ENCODE data around the gene PTPRF.
"Not testable (repeated sequence)": the region's sequence is repeated elsewhere in the genome, so short reads cannot be mapped to it uniquely, and the experiment has no call there.

PTPRF gene

GRCh38 chr1:43538143-43538487 lies 7.4 kb downstream of the PTPRF start:
- DNase-seq (ENCODE audit: low spot score), result no peak

GRCh38 chr1:43538969-43539368 lies 8.3 kb downstream of the PTPRF start:
- no peak for DNase-seq (ENCODE audit: low spot score)

DNA sequence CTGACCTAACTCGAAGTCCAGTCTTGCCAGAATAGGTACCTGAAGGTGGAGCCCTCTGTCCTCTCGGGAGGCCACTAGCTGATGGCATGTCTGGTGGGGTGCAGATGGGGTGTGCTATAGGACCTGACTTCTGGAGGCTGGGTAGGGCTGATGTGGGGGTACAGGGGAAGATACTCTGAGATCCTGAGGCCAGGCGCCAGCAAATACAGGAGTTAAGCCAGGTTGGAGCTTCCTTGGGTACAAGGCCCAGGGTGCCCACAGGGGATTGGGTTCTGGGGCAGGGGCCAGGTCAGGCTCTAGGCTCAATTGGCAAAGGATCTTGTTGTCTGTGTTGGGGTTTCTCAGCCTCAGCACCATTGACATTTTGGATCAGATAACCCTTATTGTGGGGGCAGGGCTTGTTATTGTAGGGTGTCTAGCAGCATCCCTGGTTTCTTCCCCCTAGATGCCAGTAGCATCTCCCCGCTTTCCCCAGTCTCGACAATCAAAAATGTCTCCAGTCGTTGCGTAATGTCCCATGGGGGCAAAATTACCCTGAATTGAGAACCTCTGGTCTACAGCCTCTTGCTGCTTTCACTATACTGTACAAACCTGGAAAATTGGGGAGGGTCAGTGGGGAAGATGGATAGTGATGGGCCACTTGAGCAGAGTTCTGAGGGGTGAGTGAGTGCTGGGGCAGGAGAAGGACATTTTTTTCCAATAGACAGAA lies 9.2 kb downstream of the PTPRF start:
- DNase-seq (ENCODE audit: low spot score), result no peak

DNA sequence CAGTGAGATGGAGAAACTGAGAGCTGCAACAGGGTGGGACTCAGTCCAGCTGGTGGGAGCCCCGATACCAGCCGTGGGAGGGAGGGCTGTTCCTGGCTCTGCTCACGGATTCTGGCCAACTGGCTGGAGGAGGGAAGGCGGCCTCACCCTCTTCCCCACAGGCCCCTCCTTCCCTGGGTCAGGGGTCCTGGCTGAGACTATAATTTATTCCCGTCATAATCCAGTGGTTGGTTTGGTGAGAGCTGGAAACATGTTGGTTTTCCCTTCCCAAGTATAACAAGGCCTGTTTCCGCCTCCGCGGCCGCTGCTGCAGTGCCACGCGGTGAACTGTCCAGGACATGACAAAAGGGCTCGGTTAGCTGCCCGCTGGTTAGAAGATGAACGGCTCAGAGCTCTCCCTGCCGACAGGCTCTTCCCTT lies 10.0 kb downstream of the PTPRF start:
- no peak for DNase-seq (ENCODE audit: low spot score)

DNA sequence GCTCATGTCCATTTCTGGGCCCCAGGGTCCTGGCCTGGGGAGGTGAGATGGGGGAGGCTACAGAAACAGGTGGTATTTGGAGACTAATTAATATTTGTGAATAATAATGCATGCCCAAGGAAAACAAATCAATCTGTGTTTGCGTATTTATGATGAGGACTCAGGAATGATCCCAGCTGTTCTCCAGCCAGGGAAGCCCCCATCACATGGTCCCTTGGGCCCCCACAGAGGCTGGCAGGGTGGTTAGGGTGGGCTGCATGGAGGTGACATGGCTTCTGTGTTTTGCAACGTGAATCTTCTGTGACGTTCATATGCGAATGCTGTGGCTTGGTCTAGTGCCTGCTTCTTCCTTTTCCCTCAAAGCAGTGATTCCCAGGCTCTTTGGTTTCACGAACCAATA lies 10.5 kb downstream of the PTPRF start:
- no peak for DNase-seq (ENCODE audit: low spot score)

DNA sequence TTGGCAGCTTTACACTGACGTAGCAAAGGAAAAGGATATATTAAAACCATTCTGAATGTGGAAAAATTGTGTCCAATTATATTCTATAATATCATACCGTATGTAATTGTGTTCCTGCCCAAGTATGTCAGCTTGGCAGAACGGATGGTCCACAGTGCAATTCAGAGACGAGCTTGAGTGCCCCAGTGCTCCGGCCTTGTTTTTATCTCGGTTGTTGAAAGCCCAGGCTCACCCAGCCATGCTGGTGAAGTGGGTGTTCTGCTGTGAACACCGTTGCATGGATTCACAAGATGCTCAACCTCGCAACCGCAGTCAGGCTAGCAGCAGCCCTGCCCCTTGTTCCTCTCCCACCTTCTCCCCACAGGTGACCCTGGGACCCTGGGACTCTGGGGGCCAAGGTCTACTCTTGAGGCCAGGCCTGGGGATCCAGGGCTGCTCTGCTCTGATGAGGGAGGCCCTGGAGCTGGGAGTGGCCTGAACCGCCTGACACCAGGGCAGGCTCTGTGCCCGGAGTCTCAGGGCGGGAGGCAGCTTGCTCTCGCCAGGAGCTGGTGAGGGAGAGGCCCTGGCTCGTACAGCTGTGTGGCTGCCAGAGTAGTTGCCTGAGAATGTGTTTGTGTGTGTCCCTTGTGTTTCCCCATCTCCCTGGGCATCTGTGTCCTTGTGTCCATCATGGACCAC lies 11.2 kb downstream of the PTPRF start:
- no peak for DNase-seq (ENCODE audit: low spot score)

DNA sequence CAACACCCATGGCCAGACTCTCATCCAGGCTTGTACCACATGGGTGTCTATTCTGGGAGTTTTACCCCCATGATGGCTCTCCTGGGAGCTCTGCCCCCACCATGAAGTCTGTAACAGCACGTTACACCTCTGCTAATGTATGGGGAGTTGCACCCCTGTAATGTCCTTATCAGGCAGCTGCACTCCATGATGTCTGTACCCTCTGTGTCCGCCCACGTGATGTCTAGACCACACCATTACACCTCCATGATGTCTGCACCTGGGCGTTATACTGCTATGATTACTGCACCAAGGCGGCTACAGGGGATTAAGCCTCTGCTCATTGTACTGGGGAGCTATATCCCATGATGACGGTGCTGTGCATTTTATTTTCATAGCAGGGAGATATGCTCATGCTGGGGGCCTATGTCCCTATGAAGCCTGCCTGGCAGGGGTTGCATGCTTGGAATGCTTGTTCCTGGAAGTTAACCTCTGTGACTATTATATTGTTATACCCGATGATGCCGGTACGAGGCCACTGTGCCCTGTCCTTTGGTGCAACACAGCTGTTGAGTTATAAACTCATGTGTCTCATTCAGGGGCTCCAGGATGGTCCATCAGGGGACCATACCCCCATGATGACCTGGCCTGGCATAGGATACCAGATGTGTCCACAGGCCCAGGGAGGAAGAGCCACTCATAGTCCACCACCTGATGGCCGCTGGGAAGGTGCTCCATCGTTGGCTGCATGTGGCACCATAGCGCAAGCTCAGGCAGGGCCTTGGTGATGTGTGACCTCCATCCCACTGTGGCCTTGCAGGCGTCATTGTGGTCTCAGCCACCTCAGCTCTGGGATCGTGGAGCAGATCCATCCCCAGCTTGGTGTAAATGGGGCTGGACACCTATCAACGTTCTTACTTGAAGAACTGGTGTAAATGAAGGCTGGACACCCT lies 12.1 kb downstream of the PTPRF start:
- no peak for DNase-seq (ENCODE audit: low spot score)

- no peak for DNase-seq (ENCODE audit: low spot score)
Measured at GRCh38 chr1:43543567-43543966, 12.9 kb downstream of the PTPRF start.

DNA sequence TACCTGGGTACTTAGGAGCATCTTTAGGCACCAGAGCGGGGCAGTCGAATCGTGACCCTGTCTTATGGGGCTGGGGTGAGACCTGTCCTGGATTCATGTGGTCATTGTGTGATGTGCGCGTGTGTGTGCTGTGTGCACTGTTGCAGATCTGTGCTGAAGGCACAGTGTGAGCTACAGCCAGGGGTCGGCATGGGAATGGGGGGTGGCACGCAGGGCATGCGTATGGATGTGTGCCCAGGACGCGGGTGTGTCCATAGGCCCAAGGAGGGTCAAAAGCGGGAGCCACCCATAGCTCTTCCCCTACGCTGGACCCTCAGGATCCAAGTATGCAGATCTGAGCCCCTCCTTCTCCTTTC lies 14.6 kb downstream of the PTPRF start:
- no peak for DNase-seq (ENCODE audit: low spot score)

- peak; percentile 71 for DNase-seq (ENCODE audit: low spot score)
Measured at GRCh38 chr1:43545695-43546387, 15.2 kb downstream of the PTPRF start.

- DNase-seq (ENCODE audit: low spot score), result no peak
Measured at GRCh38 chr1:43546388-43547100, 15.9 kb downstream of the PTPRF start.

- no peak for DNase-seq (ENCODE audit: low spot score)
Measured at GRCh38 chr1:43547538-43548072, 16.9 kb downstream of the PTPRF start.

DNA sequence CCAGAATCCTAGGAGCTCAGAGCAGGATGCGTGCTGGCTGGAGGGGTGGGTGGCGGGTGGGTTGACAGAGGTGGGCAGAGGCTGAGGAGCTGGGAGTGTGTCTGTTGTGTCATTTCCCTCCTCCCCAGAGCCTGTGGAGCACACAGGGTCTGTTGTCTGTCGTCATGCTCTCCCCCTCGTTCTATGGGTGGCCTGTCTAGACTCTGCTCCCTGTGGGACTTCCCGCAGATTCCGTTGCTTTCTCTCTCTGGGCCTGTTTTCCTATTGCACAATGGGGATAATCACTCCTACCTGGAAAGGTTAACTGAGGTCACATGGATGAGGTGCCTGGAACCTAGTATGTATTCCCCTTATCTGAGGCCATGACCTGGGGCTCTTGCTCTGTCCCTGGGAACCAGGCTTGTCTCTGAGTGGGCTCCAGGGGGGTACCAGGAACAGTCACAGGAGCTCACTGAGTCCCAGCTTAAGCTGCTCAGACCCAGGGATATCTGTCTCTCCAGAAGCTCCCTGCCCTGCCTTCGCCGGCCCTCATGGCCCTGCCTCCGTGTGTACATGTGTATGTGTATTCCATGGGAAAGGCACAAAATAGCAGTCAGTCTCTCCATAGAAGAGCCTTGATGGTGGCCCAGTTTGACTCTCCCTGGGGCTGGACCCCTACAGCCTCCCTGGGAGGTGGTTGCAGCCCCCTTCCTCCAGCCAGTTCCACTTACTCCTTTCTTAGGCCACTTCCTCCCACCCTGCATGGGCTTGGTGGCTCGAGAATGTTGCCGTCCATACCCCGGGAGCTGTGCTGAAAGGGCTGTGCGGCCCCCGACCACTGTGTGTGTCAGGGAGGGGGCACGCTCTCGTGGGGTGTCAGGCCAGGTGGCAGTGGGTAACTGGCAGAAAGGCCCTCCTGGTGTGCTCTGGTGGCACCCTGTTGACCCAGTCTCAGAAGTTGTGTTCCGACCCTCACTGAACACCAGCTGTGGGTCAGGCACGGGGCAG lies 17.9 kb downstream of the PTPRF start:
- DNase-seq (ENCODE audit: low spot score), result no peak

- DNase-seq (ENCODE audit: low spot score), result not testable (repeated sequence)
Measured at GRCh38 chr1:43549394-43549793, 18.7 kb downstream of the PTPRF start.

DNA sequence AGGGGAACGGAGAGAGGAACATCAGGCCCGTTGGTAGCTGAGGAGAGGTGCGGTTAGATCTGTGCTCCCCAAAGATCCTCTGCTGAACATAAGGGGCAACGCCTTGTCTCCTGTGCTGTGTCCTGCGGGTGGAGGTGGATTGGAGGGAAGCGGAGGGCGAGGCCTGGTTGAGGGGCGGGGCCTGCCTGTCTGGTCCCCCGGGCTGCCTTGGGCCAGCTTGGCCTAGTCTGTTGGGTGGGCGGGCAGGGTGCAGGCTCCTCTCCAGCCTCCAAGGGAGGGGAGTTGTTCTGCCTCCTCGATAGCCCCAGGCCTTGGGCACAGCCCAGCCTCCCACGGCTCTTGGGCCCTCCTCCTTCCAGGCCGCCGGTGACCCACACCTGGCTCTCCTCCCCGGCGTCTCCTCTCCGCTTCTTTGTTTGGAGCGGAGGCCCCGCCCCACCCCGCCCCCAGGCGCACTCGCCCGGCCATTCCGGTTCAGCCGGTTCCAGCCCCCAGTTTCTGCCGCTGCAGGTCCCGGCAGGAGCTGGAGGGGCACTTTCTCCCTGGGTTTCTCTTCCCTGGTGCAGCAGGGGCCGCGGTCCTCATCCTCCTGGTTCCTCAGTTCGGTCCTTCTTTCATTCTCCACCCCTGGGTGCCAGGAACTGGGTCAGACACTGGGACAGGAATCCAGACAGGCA lies 19.4 kb downstream of the PTPRF start:
- peak; percentile 69 for DNase-seq (ENCODE audit: low spot score)

DNA sequence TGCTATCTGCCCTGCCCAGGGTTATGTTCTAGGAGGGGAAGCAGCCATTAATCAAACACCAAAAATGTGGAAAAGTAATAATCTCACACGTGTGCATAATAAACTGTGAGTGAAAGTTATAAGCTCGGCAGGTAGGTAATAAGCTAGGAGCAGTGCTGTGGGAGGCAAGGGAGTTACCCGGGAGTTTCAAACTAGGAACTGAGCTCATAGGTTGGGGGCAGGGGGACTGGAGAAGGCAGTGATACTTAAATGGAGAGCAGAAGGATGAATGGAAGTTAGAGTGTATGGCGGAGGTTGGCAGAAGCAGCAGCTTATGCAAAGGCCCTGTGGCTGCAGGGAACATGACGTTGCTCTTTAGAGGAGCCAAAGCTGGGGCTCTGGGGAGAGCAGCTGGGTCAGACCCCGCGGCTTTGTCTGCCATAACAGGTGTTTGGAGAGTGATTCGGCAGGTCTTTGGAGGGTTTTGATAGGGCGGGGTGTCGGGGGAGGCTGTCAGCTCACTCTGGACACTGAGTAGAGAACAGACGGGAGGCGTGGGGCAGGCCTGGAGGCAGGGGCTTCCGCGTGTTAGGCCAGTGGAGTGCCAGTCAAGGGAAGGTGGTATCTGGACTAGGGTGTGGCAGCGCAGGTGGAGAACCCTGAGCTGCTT lies 20.0 kb downstream of the PTPRF start:
- no peak for DNase-seq (ENCODE audit: low spot score)

GRCh38 chr1:43551396-43551888 lies 20.8 kb downstream of the PTPRF start:
- no peak for DNase-seq (ENCODE audit: low spot score)

DNA sequence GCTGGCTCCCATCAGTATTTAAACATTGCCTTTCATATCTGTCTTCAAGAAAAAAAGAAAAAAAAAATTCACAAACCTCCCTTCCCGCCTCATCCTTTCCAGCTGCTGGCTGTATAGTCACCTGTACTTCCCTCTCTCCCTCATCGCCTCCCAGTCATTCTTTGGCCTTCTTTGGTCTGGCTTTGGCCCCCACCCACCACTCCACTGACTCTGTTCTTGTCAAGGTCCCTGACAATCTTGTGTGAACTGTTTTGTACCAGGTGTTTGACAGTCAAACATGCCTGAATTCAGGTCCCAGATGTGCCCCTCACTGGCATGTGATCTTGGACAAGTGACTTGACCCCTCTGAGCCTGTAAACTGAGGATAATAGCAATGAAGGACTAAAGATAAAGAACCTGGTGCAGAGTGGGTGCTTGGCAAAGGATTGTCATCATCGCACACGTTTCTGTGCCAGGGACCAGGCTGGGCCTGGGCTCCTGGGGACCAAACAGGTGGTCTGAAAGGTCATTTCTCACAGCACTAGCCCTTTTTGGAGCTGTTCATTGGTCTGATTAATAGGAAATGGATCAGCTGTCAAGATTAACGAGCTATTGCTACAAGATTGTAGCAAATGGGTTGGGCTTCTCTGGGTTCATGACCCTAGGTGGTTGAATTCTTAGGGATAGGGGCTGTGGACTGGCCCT lies 21.5 kb downstream of the PTPRF start:
- DNase-seq (ENCODE audit: low spot score), result no peak

Measured in SW480 (cell line).